Glomerular visceral epithelial cell (primary cell): ENCODE results near the gene COL11A2.

Source experiments
- DNase-seq: peaks from one replicate; pipeline ENCODE4 v3.0.0-alpha.2; 2016; ENCODE audit errors: extremely low spot score

COL11A2 gene

DNA sequence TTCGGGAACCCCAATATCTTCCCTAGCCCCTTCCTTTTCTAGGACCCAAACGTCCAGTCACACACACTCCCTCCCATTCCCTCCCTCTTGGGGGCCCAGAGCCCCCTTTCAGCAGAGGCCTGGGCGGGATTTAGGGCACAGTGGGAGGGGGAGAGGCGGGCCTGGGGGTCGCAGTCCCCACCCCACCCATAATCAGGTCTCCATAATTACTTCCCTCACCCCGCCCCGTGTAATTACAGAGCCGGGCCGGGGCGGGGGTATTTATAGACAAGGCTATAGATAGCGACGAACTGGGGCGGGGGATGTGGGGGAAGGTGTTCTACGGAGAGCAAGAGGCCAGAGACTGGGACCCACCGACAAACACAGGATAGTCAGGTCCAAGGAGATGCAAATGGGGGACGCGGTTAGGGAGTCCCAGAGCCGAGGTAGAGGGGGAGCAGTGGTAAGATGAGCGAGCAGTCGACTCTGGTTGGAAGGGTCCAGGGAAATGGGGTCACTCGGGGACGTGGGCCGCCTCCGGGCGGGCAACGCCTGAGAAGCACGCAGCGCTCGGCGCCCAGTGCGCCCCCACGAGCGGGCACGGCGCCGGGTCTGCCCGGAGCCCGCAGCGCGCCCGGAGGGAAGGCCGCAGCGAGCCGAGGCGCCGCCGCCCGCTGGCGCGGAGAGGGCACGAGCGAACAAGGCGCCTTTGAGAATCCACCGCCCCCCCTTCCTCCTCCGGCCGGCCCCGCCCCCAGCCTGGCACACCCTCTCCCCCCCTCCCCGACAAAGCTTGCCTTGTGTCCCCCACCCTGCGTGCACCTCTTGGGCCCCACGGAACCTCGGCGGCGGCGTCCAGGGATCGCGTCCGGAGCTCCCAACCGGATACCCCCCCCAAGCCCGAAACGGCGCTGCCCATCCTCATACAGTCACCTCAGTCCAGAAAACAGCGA, 670 bp upstream of the COL11A2 start:
- no peak for DNase-seq

DNA sequence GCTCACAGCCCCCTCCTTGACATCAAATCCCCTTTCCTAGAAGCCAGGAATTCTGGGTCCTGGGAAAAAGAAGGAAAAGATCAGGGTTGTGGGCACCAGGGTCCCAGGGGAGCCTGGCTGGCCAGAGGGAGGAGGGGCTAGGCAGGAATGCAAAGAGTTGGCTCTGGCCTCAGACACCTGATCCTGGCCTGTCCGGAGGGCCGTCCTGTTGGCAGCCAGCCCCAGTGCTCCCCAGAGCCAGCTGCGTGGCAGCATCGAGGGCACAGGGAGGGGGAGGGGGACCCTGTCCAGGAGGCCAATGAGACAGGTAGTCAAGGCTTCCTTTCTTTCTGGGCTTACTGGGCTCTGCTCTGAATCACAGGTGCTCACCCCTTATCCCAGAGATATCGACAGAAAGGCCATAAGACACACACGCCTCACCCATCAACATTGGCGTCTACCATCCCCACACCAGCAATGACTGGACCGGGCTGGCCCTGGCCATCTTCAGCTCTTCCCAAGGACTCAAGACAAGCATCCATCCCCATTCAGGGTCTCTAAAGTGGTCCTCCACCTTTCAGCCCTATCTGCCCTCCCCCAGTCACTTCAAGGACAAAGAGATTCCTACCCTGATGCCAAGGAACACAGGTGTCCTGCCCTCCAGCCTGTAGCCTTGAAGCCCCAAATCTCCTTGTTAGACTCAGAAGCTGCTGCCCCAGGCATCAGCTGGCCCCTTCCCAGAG, 723 bp downstream of the COL11A2 start:
- peak; percentile 17 for DNase-seq

DNA sequence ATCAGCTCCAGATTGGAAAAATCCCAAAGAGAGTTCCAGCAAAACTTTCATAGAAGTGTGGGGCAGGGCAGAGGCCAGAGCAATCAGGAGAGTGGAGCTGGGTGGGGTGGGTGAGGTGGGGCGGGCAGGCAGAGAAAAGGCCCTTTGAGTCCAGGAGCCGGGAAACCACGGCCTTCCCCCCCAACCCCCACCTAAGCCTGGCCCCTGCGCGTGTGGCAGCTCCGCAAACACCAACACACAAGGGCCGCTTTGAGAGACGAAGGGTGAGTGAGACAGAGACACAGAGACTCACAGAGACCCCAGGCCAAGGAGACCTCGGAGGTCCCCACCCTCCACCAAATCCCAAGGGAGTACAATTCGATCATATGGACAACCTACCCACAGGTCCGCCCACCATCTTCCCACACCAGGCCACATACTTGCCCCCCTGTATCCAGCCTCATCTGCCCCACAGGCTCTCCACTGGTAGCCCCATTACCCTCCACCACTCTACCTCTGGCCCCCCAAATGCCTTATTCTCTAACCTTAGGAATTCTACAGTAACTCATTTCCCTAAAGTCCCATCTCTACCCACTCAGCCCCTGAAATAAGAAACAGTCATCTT, 1.7 kb downstream of the COL11A2 start:
- DNase-seq: no peak

DNA sequence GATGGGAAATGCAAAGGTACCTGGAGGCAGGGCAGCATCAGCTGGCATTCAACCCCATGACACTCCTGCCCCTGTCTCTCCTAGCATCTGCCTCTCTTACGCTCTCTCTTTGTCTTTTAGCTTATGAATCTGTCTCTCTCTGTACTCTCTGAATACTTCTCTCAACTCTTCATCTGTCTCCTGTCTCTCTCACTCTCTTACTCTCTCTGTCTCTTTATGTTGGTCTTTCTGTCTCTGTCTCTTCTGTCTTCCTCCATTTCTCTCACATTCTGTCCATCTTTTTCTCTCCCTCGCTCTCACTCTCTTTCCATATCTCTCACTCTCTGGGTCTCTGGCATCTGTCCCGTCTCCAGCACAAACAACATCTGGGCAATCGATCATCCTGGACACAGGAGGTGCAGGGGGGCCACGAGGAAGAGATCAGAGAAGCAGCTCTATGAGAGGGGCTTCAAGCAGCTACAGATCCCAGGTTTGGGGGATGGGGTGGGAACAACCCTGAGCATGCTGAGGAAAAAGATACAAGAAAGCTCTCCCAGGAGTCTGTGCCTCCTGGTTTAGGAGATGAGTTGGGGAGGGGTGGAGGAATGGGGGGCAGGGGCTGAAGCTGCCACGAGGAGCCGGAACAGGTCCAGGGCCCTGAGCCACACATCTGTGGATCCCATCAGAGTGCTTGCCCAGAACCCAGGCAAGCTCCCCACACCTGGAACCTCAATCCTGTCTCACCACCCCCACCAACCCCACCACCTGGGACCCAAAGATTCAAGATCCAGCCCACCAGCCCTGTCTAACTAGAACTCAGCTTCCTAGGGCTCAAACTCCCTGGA, 2.4 kb downstream of the COL11A2 start:
- DNase-seq: no peak

DNA sequence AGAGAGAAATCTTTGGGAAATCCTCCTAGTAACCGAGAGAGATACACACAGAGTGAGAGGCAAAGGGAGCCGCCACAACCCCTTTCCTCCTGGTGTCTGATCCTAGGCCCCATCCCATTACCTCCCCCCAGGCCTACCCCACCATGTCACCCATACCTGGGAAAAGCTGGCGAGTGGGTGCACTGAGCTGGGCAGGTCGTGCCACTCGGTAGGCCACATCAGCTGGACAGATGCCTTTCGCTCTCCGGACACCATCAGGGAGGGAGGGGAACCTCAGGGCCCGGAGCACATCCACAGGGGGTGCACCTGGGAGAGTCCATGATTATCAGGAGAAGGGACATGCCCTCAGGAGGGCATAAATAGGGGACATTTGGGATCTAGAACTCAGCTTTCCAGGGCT, 3.1 kb downstream of the COL11A2 start:
- no peak for DNase-seq

DNA sequence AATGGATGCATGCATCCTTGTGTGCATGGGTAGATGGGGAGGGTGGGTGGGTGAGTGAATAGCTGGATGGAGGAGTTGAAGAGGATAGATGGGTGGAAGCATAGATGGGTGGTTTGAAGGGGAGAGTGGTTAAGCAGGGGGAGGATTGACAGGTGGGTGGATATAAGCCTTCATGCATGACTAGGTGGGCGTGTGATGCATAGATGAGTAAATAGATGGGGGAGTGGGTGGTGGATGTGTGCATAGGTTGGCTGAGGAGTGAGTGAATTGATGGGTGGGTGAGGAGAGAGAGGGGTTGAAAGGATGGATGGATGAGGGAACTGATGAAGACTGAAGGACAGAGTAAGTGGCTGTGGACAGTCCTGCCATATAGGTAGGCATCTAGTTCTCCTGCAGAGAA, 4.5 kb downstream of the COL11A2 start:
- DNase-seq: no peak

DNA sequence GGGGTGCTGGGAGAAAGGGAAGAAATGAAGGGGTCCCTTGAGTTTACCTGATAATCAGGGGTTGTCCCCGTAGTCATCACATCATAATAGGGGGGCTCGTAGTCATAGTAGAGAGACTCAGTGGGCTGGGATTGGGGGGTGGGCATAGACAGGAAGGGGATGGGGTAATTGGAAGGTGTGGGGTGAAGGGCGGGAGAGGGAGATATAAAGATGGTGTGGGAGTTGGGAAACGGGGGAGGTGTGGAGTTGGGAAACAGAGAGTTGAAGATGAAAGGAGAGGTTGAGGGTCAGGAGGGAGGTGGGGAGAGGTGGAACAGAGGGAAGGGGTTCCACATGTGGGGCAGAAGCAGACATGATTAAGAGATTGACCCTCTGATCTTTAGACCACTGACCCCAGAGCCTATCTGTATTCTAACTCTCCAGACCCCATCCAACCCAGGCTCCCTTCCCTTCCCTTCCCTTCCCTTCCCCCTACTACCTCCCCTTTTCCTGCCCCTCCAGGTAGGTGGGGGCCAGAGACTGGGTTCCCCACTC, 6.5 kb downstream of the COL11A2 start:
- DNase-seq: no peak

DNA sequence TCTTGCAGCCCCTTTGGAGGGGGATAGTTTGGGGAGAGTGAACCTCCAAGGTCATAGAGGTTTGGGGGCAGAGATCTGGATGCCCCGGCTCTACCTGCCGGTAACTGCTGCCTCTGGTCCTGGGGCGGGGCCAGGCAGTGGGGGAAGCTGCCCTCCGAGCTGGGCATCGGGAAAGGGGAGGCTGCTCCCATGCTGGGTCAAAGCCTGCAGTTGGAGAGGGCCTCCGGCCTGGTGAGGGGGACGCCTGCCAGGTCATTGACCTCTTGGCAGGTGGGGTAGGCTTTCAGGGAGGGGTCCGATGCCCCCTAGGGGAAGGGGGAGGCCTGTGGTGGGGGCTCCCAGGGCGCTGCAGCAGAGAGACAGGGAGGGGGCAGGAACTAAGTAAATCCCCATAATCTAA, 7.1 kb downstream of the COL11A2 start:
- no peak for DNase-seq

DNA sequence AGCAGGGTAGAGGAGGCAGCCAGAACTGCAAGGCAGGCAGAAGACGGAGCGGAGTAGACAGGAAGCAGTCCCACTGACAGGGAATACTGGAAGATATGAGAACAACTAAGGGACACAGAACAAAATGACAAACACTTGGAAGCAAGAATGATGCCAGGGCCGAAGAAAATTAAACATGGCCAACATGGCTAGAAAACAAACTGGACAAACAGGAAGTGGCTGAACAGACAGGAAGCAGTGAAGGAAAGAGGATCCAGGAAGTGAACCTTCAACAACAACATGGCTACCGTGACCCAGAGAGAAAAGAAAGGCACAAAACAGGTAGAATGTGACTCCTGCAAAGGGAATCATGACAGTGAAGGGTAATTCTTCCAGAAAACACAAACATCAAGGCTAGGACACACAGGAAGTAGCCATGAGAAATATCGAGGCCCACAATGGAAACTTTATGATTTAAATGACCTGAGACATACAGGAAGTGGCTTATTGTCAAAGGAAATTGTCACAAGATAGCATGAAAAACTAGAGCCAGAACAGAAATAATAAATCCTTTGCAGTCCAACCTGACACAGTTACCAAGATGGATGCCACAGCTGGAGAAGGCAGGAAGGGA, 9.1 kb downstream of the COL11A2 start:
- no peak for DNase-seq

DNA sequence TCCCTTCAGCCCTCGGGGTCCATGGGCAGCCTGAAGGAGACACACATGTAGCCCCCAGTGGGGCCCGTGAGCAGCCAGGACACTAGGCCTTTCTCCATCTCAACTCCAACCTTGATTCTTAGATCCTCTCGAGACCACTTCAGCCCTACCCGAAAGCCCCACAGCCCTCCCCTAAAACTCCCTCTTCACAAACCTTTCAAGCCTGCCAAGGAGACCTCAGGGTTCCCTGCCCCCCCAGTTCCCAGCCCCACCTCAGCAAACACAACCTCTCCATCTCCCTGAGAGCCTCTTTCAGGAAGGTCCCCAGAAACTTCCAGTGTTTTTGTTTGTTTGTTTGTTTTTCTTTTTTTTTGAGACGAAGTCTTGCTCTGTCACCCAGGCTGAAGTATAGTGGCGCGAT, 11.1 kb downstream of the COL11A2 start:
- no peak for DNase-seq

DNA sequence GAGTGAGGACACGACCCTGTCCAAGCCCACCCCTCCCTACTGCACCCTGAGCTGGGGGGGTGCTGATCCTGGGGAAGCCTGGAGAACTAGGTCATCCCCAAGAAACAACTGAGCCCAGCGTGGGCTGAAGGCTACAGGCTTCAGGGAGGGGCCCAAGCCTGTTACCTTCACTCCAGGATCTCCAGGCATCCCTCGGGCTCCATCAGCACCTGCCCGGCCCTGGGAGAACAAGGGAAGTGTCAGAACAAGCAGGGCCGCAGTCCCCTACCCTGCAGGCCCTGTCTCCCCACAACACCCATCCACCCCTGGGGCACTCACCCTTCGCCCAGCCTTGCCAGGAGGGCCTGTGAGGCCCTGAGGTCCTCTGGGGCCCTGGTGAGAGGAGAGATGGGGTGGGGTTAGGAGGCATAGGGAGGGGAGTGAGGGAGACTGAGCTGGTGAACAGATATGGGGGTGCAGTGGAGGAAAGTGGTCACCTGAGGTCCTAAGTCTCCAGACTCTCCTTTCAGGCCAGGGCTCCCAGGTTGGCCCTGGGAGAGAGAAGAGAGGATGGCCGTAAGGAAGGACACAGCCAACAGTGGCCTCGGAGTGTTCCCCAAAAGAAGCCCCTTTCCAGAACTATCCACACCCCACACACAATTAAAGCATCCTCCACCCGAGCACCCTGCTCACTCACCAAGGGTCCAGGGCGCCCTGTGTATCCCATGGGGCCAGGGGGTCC, 13.4 kb downstream of the COL11A2 start:
- no peak for DNase-seq

DNA sequence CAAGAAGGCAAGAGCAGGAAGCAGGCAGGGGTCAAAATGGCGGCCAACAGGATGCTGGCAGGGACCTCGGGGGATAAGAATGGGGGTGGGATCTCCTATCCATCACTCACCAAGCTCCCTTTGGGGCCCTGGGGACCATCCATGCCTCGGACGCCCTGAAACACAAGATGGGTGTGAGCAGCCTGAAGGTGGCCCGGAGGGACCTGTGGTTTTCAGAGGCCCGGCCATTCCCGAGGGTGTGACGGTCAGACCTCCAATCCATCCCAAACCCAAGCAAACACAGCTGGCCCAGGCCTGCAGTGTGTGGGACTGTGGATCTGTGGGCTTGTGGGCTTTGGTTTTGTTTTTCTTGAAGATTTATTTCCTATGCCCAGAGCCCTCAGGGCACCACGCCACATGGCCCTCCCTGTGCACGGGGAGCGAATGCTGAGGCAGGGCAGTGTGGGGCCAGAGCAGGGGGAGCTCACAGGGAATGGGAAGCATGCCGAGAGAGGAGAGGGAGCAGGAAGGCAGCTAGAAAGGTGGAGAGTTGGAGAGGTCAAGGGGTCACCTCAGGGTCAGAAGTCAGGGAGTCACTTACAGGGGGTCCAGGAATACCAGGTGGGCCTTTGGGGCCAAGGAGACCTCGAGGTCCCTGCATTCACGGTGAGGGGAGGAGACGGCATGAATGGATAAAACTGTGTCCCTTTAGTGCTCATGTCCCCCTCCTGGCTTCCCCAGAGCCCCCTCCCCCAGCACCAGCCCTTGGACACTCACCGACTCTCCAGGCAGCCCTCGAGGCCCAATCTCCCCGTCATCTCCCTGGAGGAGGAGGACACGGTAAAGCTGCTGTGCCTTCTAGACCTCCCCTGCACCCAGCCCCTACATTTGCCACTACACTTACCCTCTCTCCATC, 14.5 kb downstream of the COL11A2 start:
- DNase-seq: no peak

DNA sequence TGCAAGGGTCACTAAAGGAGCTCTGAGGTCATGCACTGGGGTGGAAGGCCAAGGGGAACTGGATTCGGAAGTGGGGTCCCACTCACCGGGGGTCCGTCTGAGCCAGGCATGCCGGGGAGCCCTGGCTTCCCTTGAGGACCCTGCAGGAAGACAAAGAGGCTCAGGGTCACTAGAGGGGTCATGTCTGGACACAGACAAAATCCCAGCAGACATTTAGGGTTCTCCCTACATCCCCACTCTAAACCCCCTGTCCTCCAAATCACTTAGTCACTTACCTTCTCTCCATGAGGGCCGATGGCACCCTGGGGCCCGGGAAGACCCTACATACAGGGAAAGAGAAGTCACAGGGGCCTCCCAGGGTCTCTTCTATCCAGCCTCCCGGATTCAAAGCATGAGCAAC, 15.4 kb downstream of the COL11A2 start:
- DNase-seq: no peak

DNA sequence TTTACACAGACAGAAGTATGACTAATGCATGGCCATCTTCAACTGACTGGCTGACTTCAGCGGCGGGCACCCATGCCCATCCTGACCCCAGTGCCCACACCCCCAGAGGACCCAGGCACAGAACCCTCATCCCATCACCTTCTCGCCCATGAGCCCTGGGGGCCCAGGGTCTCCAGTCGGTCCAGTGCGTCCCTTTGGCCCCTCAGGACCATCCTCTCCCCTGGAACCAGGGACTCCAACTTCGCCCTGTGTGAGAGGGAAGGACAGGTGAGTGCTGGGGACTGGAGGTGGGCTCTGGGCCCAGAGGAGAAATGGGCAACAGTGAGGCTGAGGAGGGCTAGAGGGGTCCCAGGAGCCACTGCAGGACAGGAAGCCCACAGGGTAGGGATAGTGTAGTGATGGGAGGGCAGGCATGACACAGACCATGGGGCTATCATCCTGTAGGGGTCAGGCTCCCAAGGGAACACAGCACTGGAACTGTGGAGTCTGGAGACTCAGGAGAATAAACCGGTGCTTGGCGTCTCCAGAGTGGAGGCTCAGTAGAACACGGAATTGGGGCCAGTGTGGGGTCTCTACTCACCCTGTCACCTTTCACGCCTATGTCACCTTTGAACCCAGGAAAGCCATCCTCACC, 16.7 kb downstream of the COL11A2 start:
- DNase-seq: no peak

DNA sequence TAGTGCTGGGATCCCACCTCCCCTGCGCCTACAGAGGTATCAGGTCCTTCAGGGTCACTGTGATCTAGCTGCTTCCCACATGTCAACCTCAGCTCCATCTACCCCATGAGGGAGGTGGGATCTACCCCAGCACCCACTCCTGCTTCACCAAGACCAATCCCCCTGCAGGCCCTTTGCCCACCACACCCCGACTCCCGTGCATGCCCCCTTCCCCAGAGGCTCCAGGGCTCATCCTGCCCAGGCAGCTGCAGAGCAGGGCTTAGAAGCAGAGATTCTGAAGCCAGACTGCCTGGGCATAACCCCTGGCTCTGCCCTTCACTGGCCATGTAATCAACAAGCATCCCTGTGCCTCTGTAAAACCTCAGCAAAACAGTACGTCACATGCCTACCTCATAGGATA, 17.5 kb downstream of the COL11A2 start:
- no peak for DNase-seq

DNA sequence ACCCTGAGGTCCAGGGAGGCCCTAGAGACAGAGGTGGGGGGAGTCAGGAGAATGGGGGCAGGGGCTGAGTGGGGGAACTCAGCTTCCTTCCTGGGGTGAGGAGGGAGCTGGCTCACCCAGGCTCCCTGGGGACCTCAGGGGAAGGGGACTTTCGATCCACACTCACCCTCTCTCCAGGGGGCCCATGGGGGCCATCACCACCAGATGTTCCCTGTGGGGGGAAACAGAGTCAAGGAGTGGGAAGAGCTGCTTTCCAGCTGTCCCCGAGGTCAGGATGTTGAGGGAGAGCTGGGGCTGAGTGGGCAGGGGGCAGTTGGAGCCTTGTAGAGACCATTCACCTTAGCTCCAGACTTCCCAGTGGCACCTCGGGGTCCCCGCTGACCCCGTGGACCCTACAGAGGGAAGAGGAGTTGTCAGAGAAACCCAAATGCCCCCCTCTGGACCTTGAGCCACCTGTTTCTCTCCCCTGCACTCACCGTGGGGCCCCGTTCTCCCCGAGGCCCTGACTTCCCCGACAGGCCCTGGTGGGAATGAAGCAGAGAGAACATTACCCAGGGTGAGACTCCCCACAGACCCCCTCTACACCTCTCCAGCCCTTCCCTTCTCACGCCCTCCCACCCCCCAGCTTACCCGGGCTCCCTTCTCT, 18.6 kb downstream of the COL11A2 start:
- no peak for DNase-seq

DNA sequence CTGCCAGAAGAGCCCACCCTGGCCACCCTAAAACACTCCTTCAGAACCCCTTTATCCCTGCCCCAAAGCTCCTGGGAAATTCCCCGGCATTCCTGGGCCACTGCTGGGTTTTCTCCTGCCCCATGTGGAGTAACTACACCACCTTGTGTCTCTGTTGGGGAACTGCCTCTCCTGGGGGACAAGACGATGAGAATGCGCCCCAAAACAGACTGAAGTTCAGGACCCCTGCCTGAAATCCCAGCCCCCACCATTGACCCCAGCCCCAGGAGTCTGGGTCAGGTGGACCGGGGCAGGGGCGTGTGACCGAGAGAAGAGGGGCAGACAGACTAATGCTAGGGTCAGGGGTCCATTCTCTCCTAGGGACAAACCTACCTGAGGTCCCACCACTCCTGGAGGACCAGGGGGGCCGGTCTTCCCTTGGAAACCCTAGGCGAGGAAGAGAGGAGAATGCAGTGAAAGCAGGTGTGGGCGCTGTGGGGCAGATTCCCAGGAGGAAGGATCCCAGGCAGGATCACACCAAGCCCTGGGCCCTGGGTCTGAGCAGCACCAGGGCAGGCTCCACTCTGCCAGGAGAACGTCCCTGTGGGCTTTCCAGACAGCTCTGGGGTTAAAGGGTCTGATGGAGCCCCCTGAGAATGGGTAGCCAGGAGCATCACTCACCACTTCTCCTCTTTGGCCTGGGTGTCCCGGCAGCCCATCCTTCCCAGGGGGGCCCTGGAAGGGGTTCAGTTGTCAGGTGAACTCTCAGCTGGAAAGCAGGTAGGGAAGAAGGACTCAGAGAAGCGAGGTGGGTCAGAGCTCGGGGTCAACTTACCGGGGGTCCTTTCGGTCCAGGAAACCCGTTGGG, 19.4 kb downstream of the COL11A2 start:
- DNase-seq: peak; percentile 56
